SK-N-SH (cell line): ENCODE results near the gene PPT2. TPM values are rescaled to one million over a fixed set of nuclear protein-coding genes. Genes with fewer than 3 reads are reported as not detected.

Source experiments
- CTCF ChIA-PET: fragments of 300-600, 350-600 bp; formaldehyde crosslinking; extraction: SDS; loops from one replicate; lab custom pipeline; 2021; lab: Yijun Ruan, JAX
- POLR2A ChIA-PET: fragments of 350-600 bp; sonication (Branson Sonifier 250); formaldehyde crosslinking; extraction: SDS; loops from one replicate; lab custom pipeline; 2020; ENCODE audit warnings: antibody characterized with exemption, inconsistent platforms; lab: Yijun Ruan, JAX
- DNase-seq: peaks from one replicate; pipeline ENCODE4 v3.0.0; 2012
- H2AFZ ChIP-seq: fragments of 200-600 bp; sonication (generic); 2 replicates; pipeline ENCODE4 v1.8.1; 2016; ENCODE audit warnings: antibody characterized with exemption, mild to moderate bottlenecking, low read depth
- H3F3A ChIP-seq: fragments of 200-600 bp; sonication (generic); replicated peaks from 2 replicates; pipeline ENCODE3; 2016; ENCODE audit warnings: antibody characterized with exemption, mild to moderate bottlenecking; ENCODE audit not compliant: insufficient read depth
- H3K27ac ChIP-seq, 2 experiments: fragments of 200-500 bp in 1 of 2; fragments of 200-600 bp in 1 of 2; sonication (Bioruptor generic) in 1 of 2; sonication (generic), shearing (Covaris generic) in 1 of 2; 2 replicates each; pipeline versions ENCODE4 v1.5.1 to v1.6.1; 2014 to 2016; ENCODE audit warnings: low read depth in 2 of 2, inconsistent platforms in 1 of 2, low read length in 1 of 2, mild to moderate bottlenecking in 1 of 2, mixed read lengths in 1 of 2
- H3K27me3 ChIP-seq: fragments of 200-600 bp; sonication (generic), shearing (Covaris generic); 2 replicates; pipeline ENCODE4 v1.6.1; 2016; ENCODE audit warnings: mixed run types; ENCODE audit not compliant: insufficient read depth
- H3K36me3 ChIP-seq, 2 experiments: fragments of 200-500 bp in 1 of 2; fragments of 200-600 bp in 1 of 2; sonication (Bioruptor generic) in 1 of 2; sonication (generic) in 1 of 2; replicated peaks in 1 of 2; 2 replicates each; pipeline versions ENCODE3 to v1.5.1; 2014 to 2016; ENCODE audit warnings: low read length in 1 of 2, mild to moderate bottlenecking in 1 of 2; ENCODE audit not compliant: insufficient read depth in 2 of 2, control insufficient read depth in 1 of 2
- H3K4me1 ChIP-seq, 2 experiments: fragments of 200-500 bp in 1 of 2; fragments of 200-600 bp in 1 of 2; sonication (Bioruptor generic) in 1 of 2; sonication (generic), shearing (Covaris generic) in 1 of 2; 2 replicates each; pipeline versions ENCODE4 v1.5.1 to v1.6.1; 2014 to 2016; ENCODE audit warnings: low read depth in 1 of 2, low read length in 1 of 2, mixed run types in 1 of 2; ENCODE audit not compliant: insufficient read depth in 2 of 2, control insufficient read depth in 1 of 2
- H3K4me2 ChIP-seq: fragments of 200-600 bp; sonication (generic), shearing (Covaris generic); 2 replicates; pipeline ENCODE4 v1.6.1; 2017; ENCODE audit warnings: mixed run types
- H3K4me3 ChIP-seq, 2 experiments: fragments of 200-500 bp in 1 of 2; fragments of 200-600 bp in 1 of 2; sonication (Bioruptor generic) in 1 of 2; sonication (generic), shearing (Covaris generic) in 1 of 2; 2 replicates each; pipeline versions ENCODE4 v1.5.1 to v1.8.1; 2014 to 2016; ENCODE audit warnings: low read depth in 2 of 2, inconsistent platforms in 1 of 2, low read length in 1 of 2, mild to moderate bottlenecking in 1 of 2, mixed read lengths in 1 of 2, moderate library complexity in 1 of 2
- H3K79me2 ChIP-seq: fragments of 200-600 bp; sonication (generic); 2 replicates; pipeline ENCODE4 v1.8.1; 2017; ENCODE audit warnings: mild to moderate bottlenecking; ENCODE audit not compliant: insufficient read depth
- H3K9ac ChIP-seq: fragments of 200-600 bp; sonication (generic); 2 replicates; pipeline ENCODE4 v1.6.1; 2017; ENCODE audit warnings: mixed run types
- H3K9me2 ChIP-seq: fragments of 200-600 bp; sonication (generic); 2 replicates; pipeline ENCODE4 v1.6.1; 2017; ENCODE audit warnings: mixed run types
- H3K9me3 ChIP-seq: fragments of 200-600 bp; sonication (generic); 2 replicates; pipeline ENCODE4 v1.6.1; 2017; ENCODE audit warnings: mixed run types, mild to moderate bottlenecking, moderate library complexity
- H4K20me1 ChIP-seq: fragments of 200-600 bp; sonication (generic); 2 replicates; pipeline ENCODE4 v1.6.1; 2017; ENCODE audit warnings: mild to moderate bottlenecking, mixed run types; ENCODE audit not compliant: insufficient read depth
- ELF1 ChIP-seq: IDR thresholded peaks from 2 replicates; pipeline ENCODE4 v1.4.0; 2012
- FOXJ3 ChIP-seq: sonication (generic); formaldehyde crosslinking; IDR thresholded peaks from 2 replicates; pipeline ENCODE4 v1.5.1; 2020; ENCODE audit warnings: mild to moderate bottlenecking, missing genetic modification reagents
- FOXM1 ChIP-seq: IDR thresholded peaks from 2 replicates; pipeline ENCODE4 v1.4.0; 2012; ENCODE audit warnings: low read depth, mild to moderate bottlenecking
- GABPA ChIP-seq: IDR thresholded peaks from 2 replicates; pipeline ENCODE4 v1.4.0; 2012; ENCODE audit warnings: low read depth, mild to moderate bottlenecking
- GATA2 ChIP-seq: sonication (generic); formaldehyde crosslinking; IDR thresholded peaks from 2 replicates; pipeline ENCODE4 v1.5.0; 2020; ENCODE audit warnings: mild to moderate bottlenecking, missing genetic modification reagents
- NRF1 ChIP-seq: IDR thresholded peaks from 2 replicates; pipeline ENCODE4 v1.6.1; 2012; ENCODE audit warnings: low read depth, mild to moderate bottlenecking, low read length
- RXRA ChIP-seq: IDR thresholded peaks from 2 replicates; pipeline ENCODE4 v1.4.0; 2012; ENCODE audit warnings: low read depth, mild to moderate bottlenecking, borderline replicate concordance
- SIN3A ChIP-seq: IDR thresholded peaks from 2 replicates; pipeline ENCODE4 v1.6.1; 2012; ENCODE audit warnings: low read depth, mild to moderate bottlenecking, low read length, moderate library complexity, borderline replicate concordance
- TAF1 ChIP-seq: IDR thresholded peaks from 2 replicates; pipeline ENCODE4 v1.6.1; 2012; ENCODE audit warnings: low read depth, mild to moderate bottlenecking, low read length, moderate library complexity, borderline replicate concordance
- TEAD4 ChIP-seq: IDR thresholded peaks from 2 replicates; pipeline ENCODE4 v1.4.0; 2012; ENCODE audit warnings: mild to moderate bottlenecking, borderline replicate concordance; ENCODE audit not compliant: insufficient read depth
- WGBS: methylation state at CpG from one replicate; pipeline ENCODE4 v1.1.6; 2017; ENCODE audit warnings: low lambda C conversion rate; 5-methylcytosine and 5-hydroxymethylcytosine counted together
- polyA plus RNA-seq, 3 experiments: library from polyadenylated mRNA; depleted of rRNA; stranded (reverse); fragments of >200 nt; gene quantifications; 2 replicates each; pipeline ENCODE4 v1.2.3, GENCODE V29; 2012
- TF ChIP-seq, protein P1 (sequence below): fragments of 150-350 bp; IDR thresholded peaks from 2 replicates; pipeline ENCODE4 v1.6.1; 2016; ENCODE audit warnings: mild to moderate bottlenecking, low read depth, low read length
- TF ChIP-seq, protein P2 (sequence below): IDR thresholded peaks from 2 replicates; pipeline ENCODE4; 2012

Gene PPT2
- polyA plus RNA-seq, 1 of the 3 experiments (the other 2 are of a cell fraction): 32.7 TPM

DNA sequence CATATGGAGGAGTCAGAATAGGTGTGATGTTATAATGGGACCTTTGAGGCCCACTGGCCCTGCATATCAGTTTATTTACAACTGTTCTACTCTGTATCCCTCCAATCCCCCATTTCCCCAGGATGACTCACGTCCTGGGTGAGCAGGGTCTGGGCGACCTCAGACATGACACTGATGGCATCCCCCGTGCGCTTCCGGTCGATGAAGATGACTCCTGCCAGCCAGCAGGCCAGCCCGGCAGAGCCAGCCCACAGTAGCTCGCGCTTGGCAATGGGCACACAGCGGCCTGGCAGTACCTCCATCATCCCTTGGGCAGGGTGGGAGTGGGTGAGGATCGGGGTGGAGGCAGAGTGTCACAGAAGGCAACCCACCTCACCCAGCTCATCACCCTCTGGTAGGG, 16.4 kb downstream of the PPT2 start:
- Histone ChIP-seq H3K9ac (no peak overlapping the region), H3K4me2 (no peak overlapping the region), H3K4me1 (peaks cover 0 to 16% of the 10 kb centered on the region in 2 experiments; a peak in 3 of 4 replicates), H3K36me3 (peaks cover 0 to 36% of the 10 kb centered on the region in 2 experiments)
- no peak for TF ChIP-seq FOXM1
- no peak for TF ChIP-seq GATA2 (CRISPR knock-in tag)
- no peak for TF ChIP-seq RXRA
- TF ChIP-seq FOXJ3 (CRISPR knock-in tag): no peak
- TF ChIP-seq NRF1: no peak
- TF ChIP-seq, protein P1, sequence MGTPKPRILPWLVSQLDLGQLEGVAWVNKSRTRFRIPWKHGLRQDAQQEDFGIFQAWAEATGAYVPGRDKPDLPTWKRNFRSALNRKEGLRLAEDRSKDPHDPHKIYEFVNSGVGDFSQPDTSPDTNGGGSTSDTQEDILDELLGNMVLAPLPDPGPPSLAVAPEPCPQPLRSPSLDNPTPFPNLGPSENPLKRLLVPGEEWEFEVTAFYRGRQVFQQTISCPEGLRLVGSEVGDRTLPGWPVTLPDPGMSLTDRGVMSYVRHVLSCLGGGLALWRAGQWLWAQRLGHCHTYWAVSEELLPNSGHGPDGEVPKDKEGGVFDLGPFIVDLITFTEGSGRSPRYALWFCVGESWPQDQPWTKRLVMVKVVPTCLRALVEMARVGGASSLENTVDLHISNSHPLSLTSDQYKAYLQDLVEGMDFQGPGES: no peak
- no peak for TF ChIP-seq ELF1
- TF ChIP-seq TAF1: no peak
- TF ChIP-seq GABPA: no peak
- TF ChIP-seq SIN3A: no peak
- TF ChIP-seq TEAD4: no peak
- TF ChIP-seq, all 33 proteins: peak for 0
- H3K9me2 ChIP-seq: no peaks in the 10 kb centered on the region
- H3F3A ChIP-seq: peaks cover 8% of the 10 kb centered on the region
- H3K9me3 ChIP-seq: no peaks in the 10 kb centered on the region
- H2AFZ ChIP-seq: no peak overlapping the region
- POLR2A ChIA-PET: interaction anchor here (1.0 to 1.9 kb wide), 2 partner anchors 9 to 59 kb away, joined by 3 to 4 read pairs; no protein-coding TSS in a partner anchor
- no peak for DNase-seq
- H3K27ac ChIP-seq: no peak overlapping the region
- no peak overlapping the region for H3K4me3 ChIP-seq
- WGBS: 84% methylated on average over 7 of the region's 11 CpGs
- CTCF ChIA-PET: interaction anchor here (1.6 kb wide), 1 partner anchor 51 kb away, joined by 5 read pairs; no protein-coding TSS in a partner anchor
- no peaks in the 10 kb centered on the region for H4K20me1 ChIP-seq
- H3K27me3 ChIP-seq: no peaks in the 10 kb centered on the region
- H3K79me2 ChIP-seq: peaks cover 37% of the 10 kb centered on the region

DNA sequence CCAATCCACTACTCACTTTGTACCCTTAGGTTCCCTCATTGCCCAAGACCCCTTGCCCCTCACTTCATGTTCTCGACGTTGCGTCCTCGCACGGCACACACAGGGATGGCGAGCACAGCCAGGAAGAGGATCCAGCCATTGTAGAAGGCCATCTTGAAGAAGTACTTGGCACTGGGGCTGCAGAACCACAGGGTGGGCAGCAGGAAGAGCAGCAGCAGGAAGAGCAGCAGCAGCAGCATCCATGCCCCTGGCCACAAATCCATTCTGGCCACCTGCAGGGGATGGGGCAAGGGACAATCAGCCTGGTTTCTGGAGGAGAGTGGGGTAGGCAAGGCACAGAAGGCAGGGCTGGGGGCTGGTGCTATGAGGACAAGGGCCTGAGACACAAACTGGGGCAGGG, 17.3 kb downstream of the PPT2 start:
- peaks cover 0 to 33% of the 10 kb centered on the region in 2 experiments for H3K36me3 ChIP-seq
- H3K9ac ChIP-seq: no peak overlapping the region
- DNase-seq: no peak
- H3K27ac ChIP-seq: no peak overlapping the region
- peaks cover 42% of the 10 kb centered on the region for H3K79me2 ChIP-seq
- no peaks in the 10 kb centered on the region for H4K20me1 ChIP-seq
- ChIA-PET CTCF (interaction anchor here (1.1 kb wide), 1 partner anchor 17 kb away, joined by 5 read pairs; no protein-coding TSS in a partner anchor), POLR2A (interaction anchor here (1.9 kb wide), 1 partner anchor 10 kb away, joined by 4 read pairs; no protein-coding TSS in a partner anchor)
- H3K4me3 ChIP-seq: no peak overlapping the region
- no peaks in the 10 kb centered on the region for H3K27me3 ChIP-seq
- peaks cover 8% of the 10 kb centered on the region for H3F3A ChIP-seq
- 100% methylated on average over 6 of the region's 6 CpGs for WGBS
- TF ChIP-seq GATA2 (CRISPR knock-in tag) (no peak), FOXJ3 (CRISPR knock-in tag) (no peak), GABPA (no peak)
- TF ChIP-seq, protein P2, sequence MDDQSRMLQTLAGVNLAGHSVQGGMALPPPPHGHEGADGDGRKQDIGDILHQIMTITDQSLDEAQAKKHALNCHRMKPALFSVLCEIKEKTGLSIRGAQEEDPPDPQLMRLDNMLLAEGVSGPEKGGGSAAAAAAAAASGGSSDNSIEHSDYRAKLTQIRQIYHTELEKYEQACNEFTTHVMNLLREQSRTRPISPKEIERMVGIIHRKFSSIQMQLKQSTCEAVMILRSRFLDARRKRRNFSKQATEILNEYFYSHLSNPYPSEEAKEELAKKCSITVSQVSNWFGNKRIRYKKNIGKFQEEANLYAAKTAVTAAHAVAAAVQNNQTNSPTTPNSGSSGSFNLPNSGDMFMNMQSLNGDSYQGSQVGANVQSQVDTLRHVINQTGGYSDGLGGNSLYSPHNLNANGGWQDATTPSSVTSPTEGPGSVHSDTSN: no peak
- TF ChIP-seq, all 33 proteins: peak for 0
- no peaks in the 10 kb centered on the region for H3K9me2 ChIP-seq
- peaks cover 0 to 17% of the 10 kb centered on the region in 2 experiments; a peak in 3 of 4 replicates for H3K4me1 ChIP-seq
- no peak overlapping the region for H2AFZ ChIP-seq
- H3K9me3 ChIP-seq: no peaks in the 10 kb centered on the region
- no peak overlapping the region for H3K4me2 ChIP-seq
